ENCODE measurements around the gene GALNT13.

Gene GALNT13

GRCh38 chr2:154408786-154409185 lies 537.1 kb downstream of the GALNT13 start:
- H3K4me2 ChIP-seq (ENCODE audit: low read length): no peak overlapping the region

GRCh38 chr2:154422251-154422650 lies 550.5 kb downstream of the GALNT13 start:
- Histone ChIP-seq H3K36me3 (replicated peaks; ENCODE audit: low read depth, low read length) (no peaks in the 10 kb centered on the region), H4K20me1 (ENCODE audit: insufficient read depth, low read length) (no peaks in the 10 kb centered on the region), H3K27me3 (ENCODE audit: low read depth, low read length) (no peaks in the 10 kb centered on the region), H2AFZ (ENCODE audit: low read depth, low read length) (no peak overlapping the region), H3K9ac (ENCODE audit: low read length) (no peak overlapping the region), H3K4me2 (ENCODE audit: low read length) (no peak overlapping the region), H3K4me3 (ENCODE audit: low read length) (no peak overlapping the region), H3K79me2 (ENCODE audit: low read length) (no peaks in the 10 kb centered on the region), H3K4me1 (ENCODE audit: low read length) (no peaks in the 10 kb centered on the region), H3K9me3 (ENCODE audit: insufficient read depth, low read length) (no peaks in the 10 kb centered on the region), H3K27ac (ENCODE audit: low read length) (no peak overlapping the region)
- TF ChIP-seq, protein P1, sequence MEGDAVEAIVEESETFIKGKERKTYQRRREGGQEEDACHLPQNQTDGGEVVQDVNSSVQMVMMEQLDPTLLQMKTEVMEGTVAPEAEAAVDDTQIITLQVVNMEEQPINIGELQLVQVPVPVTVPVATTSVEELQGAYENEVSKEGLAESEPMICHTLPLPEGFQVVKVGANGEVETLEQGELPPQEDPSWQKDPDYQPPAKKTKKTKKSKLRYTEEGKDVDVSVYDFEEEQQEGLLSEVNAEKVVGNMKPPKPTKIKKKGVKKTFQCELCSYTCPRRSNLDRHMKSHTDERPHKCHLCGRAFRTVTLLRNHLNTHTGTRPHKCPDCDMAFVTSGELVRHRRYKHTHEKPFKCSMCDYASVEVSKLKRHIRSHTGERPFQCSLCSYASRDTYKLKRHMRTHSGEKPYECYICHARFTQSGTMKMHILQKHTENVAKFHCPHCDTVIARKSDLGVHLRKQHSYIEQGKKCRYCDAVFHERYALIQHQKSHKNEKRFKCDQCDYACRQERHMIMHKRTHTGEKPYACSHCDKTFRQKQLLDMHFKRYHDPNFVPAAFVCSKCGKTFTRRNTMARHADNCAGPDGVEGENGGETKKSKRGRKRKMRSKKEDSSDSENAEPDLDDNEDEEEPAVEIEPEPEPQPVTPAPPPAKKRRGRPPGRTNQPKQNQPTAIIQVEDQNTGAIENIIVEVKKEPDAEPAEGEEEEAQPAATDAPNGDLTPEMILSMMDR (IDR thresholded peaks at IDR 0.05; ENCODE audit: low read depth, low read length): no peak
- no peak for TF ChIP-seq EZH2phosphoT487 (IDR thresholded peaks at IDR 0.05; ENCODE audit: low read depth)

More at GRCh38 chr2:154408786-154409185, 537.1 kb downstream of the GALNT13 start:
- TF ChIP-seq EZH2phosphoT487 (IDR thresholded peaks at IDR 0.05; ENCODE audit: low read depth): no peak
- TF ChIP-seq, protein P1 (IDR thresholded peaks at IDR 0.05; ENCODE audit: low read depth, low read length): no peak
- H4K20me1 ChIP-seq (ENCODE audit: insufficient read depth, low read length): no peaks in the 10 kb centered on the region
- no peaks in the 10 kb centered on the region for H3K27me3 ChIP-seq (ENCODE audit: low read depth, low read length)
- no peak overlapping the region for H3K4me3 ChIP-seq (ENCODE audit: low read length)
- H3K36me3 ChIP-seq (replicated peaks; ENCODE audit: low read depth, low read length): no peaks in the 10 kb centered on the region
- H2AFZ ChIP-seq (ENCODE audit: low read depth, low read length): no peak overlapping the region
- H3K4me1 ChIP-seq (ENCODE audit: low read length): no peaks in the 10 kb centered on the region
- no peaks in the 10 kb centered on the region for H3K9me3 ChIP-seq (ENCODE audit: insufficient read depth, low read length)
- H3K27ac ChIP-seq (ENCODE audit: low read length): no peak overlapping the region
- H3K79me2 ChIP-seq (ENCODE audit: low read length): no peaks in the 10 kb centered on the region
- no peak overlapping the region for H3K9ac ChIP-seq (ENCODE audit: low read length)

DNA sequence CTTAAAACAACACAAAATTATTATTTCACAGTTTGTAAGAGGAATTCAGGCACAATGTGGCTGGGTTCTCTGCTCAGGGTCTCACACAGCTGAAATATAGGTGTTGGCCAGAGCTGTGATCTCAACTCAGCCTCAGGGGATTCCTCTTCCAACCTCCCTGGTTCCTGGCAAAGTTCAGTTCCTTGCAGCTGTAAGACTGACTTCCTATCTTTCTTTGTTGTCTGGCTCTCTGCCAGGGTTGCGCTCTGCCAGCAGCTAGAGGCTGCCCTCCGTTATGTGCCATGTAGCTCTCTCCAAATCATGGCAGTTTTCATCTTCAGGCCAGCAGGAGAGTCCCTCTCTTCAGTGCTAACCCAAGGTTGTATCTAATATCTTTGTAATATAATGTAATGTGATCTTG lies 554.3 kb downstream of the GALNT13 start:
- H3K27me3 ChIP-seq (ENCODE audit: low read depth, low read length): no peaks in the 10 kb centered on the region
- no peak overlapping the region for H3K4me3 ChIP-seq (ENCODE audit: low read length)
- no peaks in the 10 kb centered on the region for H4K20me1 ChIP-seq (ENCODE audit: insufficient read depth, low read length)
- no peaks in the 10 kb centered on the region for H3K4me1 ChIP-seq (ENCODE audit: low read length)
- no peak overlapping the region for H3K4me2 ChIP-seq (ENCODE audit: low read length)
- H3K36me3 ChIP-seq (replicated peaks; ENCODE audit: low read depth, low read length): no peaks in the 10 kb centered on the region
- H3K9me3 ChIP-seq (ENCODE audit: insufficient read depth, low read length): no peaks in the 10 kb centered on the region
- H3K79me2 ChIP-seq (ENCODE audit: low read length): no peaks in the 10 kb centered on the region
- no peak for TF ChIP-seq EZH2phosphoT487 (IDR thresholded peaks at IDR 0.05; ENCODE audit: low read depth)
- TF ChIP-seq, protein P1 (IDR thresholded peaks at IDR 0.05; ENCODE audit: low read depth, low read length): no peak
- no peak overlapping the region for H3K27ac ChIP-seq (ENCODE audit: low read length)
- H2AFZ ChIP-seq (ENCODE audit: low read depth, low read length): no peak overlapping the region
- no peak overlapping the region for H3K9ac ChIP-seq (ENCODE audit: low read length)

- H2AFZ ChIP-seq (ENCODE audit: low read depth, low read length): no peak overlapping the region
- H3K4me2 ChIP-seq (ENCODE audit: low read length): no peak overlapping the region
- H3K4me1 ChIP-seq (ENCODE audit: low read length): no peaks in the 10 kb centered on the region
- H3K27ac ChIP-seq (ENCODE audit: low read length): no peak overlapping the region
- H3K27me3 ChIP-seq (ENCODE audit: low read depth, low read length): no peaks in the 10 kb centered on the region
- TF ChIP-seq EZH2phosphoT487 (IDR thresholded peaks at IDR 0.05; ENCODE audit: low read depth): no peak
- TF ChIP-seq, protein P1 (IDR thresholded peaks at IDR 0.05; ENCODE audit: low read depth, low read length): no peak
- no peak overlapping the region for H3K9ac ChIP-seq (ENCODE audit: low read length)
- H3K9me3 ChIP-seq (ENCODE audit: insufficient read depth, low read length): no peaks in the 10 kb centered on the region
- no peaks in the 10 kb centered on the region for H3K79me2 ChIP-seq (ENCODE audit: low read length)
- no peak overlapping the region for H3K4me3 ChIP-seq (ENCODE audit: low read length)
- no peaks in the 10 kb centered on the region for H4K20me1 ChIP-seq (ENCODE audit: insufficient read depth, low read length)
- H3K36me3 ChIP-seq (replicated peaks; ENCODE audit: low read depth, low read length): no peaks in the 10 kb centered on the region
Observed at GRCh38 chr2:154427453-154427852, 555.7 kb downstream of the GALNT13 start.

All from OCI-LY3 (cell line).